NCI-H2029 treated with DMSO at 0.1 percent for 48 hours (cell line): Measurements from ENCODE around the gene CLDN6.

Experiments
- DNase-seq: peaks from one replicate; lab custom pipeline; 2025; lab: John Stamatoyannopoulos, UW

CLDN6 gene

DNA sequence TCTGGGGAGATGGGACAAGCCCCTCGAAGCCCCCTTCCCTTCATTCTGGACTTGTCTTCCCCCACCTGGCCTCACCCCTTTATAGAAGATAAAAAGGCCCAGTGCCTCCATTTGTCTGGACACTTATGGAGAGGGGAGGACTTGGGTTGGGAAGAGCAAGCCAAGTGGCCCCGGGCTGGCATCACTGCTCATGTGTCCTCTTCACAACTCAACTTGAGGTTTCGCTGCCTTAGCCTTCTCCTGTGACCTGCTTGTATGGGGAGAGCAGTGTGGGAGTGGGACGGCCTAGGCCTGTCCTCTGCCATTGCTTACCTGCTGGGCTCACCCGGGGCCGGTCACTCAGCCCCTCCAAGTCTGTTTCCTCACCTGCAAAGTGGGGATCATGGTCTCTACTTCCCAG, 47.4 kb downstream of the CLDN6 start:
- DNase-seq: no peak

DNA sequence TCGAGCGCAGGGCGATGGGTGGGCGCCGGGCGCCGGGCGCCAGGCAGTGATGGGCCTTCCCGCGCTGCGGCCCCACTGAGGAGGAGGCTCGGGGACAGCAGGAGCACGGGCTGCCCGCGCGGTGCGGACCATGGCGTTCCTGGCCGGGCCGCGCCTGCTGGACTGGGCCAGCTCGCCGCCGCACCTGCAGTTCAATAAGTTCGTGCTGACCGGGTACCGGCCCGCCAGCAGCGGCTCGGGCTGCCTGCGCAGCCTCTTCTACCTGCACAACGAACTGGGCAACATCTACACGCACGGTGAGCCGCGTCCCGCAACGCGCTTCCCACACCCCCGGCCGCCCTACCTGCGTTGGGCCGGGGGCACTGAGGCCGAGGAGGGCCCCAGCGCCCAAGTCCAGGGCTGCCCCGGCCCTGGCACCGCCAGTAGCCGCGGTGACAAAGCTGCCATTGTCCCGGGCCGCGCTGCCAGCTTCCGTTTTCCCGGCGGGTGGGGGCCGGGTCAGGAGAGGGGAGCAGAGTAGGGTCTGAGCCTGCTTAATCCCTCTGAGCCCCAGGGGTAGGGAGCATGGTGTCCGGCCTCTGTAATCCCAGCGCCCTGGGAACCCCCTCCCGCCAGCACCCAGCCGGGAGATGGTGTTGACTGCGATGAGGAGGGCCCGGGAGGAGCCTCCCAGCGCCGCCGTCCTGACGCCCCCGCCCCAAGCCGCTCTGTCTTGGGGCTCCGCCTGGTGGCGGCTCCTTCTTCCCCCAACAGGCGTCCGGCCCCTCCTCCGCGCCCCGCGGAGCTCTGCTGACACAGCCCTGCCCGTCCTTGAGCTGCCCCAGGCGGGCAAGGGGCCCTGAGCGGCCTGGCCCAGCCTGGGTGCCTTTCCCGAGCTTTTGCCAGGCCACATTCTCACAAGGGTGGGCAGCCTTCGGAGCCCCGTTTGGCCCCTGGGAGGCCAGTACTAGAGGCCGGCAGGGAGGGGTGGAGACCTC, 48.1 kb downstream of the CLDN6 start:
- no peak for DNase-seq

DNA sequence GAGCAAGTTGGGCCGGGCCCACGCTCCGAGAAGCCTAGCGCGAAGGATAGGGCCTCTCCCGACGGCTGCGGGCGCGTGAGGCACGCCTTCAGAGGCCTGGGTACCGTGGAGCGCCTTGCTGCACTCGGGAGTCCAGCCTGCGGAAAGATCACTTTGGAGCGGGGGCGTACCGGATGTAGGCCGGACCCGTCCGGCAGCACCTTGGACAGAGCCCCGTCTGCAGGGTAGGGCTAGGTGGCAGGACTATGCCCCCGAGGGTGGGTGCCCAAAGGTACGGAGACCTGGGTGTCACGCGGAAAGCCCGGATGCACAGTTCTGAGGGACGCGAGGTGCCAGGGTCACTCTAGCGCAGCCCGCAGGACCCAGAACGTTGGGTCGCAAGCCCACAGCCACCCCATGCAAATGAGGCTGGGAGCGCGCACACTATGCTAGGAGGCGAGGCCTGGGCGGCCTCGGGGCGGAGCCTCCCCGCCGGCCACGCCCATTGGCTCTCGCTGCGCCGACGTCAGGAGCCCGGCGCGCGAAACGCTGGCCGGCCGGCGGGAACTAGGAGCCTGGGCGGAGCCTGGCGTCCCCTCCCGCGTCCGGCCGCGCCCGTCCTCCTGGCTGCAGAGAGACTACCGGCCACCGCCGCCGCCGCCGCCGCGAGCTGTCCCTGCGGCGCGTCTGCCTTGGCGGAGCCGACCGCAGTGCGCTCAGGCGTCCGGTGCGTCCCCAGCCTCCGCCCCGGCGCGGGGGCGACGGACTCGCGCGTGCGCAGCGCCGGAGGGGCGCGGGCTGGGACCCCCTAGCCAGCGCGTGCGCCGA, 49.0 kb downstream of the CLDN6 start, which contains the start of gene PAQR4:
PAQR4 (plus strand) TSS at position 611 of the 807 bp plus-strand sequence. CDS start 327 bp downstream, outside the sequence.
- DNase-seq: peak; percentile 59

DNA sequence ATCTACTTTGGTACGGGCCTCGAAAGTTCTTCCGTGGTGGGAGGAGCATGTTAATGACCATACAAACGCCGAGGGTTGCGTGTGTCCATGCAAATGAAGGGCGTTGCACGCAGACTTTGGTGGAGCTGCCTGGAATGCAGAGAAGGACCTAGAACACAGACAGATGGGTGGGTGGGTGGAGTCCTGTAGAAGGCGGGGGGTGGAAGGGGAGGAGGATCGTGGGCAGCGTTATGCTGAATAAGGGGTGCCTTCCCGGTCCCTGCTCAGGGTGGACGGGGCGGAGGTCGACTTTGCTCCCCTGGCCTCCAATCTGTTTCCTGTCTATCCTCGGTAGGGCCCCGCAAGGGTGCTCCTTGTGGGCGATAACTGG, 49.6 kb downstream of the CLDN6 start:
- DNase-seq: no peak

DNA sequence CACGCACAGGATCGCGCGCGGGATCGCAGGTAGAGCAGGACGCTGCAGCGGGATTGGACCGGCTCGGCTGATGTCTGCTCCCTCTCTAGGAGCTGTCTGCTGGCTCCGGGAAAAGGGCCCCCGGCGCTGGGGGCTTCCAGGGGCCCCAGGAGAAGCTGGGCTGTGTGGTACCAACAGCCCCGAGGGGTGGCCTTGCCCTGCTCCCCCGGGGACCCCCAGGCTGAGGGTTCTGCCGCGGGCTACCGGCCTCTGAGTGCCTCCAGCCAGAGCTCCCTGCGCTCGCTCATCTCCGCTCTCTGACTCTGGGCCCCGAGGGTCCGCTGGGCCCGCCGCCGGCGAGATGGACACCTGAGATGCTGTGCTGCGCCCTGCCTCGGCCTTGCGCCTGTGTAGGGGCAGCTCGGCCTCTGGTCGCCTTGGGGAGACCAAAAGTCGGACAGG, 50.2 kb downstream of the CLDN6 start:
- no peak for DNase-seq

DNA sequence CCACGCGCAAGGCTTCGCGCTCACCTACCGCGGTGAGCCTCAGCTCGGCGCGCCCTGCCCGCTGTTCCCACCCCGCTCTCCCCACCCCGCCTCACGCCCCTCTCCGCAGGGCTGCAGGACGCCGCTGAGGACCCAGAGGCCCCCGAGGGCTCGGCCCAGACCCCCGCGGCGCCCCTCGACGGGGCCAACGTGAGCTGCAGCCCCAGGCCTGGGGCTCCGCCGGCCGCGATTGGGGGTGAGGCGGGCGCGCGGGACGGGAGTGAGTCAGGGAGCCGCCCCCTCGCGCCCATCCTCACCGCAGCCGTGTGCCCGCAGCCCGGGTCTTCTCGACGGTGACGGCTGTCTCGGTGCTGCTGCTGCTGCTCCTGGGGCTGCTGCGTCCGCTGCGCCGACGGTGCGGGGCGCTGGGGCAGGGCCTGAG, 50.8 kb downstream of the CLDN6 start:
- DNase-seq: no peak

DNA sequence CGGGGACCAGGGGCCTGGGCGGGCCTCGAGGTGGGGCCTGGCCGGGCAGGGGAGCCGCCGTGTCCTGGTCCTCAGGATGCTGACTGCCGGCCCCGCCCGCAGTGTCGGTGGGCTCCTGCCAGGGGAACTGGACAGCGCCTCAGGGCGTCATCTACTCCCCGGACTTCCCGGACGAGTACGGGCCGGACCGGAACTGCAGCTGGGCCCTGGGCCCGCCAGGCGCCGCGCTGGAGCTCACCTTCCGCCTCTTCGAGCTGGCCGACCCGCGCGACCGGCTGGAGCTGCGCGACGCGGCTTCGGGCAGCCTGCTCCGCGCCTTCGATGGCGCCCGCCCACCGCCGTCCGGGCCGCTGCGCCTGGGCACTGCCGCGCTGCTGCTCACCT, 51.2 kb downstream of the CLDN6 start:
- DNase-seq: no peak

DNA sequence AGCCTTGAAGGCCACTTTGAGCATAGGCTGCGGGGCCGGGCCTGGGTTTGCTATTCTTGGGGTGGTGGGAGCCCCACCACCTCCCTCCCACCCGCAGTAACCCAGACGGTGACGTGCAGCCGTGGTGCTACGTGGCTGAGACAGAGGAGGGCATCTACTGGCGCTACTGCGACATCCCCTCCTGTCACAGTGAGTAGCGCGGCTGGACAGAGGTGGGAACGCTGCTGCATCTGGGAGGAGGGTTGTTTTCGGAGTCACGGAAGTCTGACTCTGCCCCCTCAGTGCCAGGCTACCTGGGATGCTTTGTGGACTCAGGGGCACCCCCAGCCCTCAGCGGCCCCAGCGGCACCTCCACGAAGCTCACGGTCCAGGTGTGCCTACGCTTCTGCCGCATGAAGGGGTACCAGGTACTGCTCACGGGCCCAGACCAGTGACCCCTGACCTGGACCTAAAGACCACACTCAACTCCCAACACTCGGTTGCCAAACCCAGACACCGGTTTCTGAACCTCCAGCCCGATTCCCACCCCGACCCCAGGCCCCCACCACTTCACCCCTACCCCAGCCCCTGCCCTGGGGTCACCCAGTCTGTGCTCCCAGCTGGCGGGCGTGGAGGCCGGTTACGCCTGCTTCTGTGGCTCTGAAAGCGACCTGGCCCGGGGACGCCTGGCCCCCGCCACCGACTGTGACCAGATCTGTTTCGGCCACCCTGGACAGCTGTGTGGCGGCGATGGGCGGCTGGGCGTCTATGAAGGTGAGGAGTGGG, 51.8 kb downstream of the CLDN6 start:
- DNase-seq: no peak
